ENCODE measurements around the gene KCNG4. TPM values are rescaled to one million over a fixed set of nuclear protein-coding genes. Genes with fewer than 3 reads are reported as not detected.

Gene KCNG4
- total RNA-seq, 2 donors from 2014 or later, result not detected

DNA sequence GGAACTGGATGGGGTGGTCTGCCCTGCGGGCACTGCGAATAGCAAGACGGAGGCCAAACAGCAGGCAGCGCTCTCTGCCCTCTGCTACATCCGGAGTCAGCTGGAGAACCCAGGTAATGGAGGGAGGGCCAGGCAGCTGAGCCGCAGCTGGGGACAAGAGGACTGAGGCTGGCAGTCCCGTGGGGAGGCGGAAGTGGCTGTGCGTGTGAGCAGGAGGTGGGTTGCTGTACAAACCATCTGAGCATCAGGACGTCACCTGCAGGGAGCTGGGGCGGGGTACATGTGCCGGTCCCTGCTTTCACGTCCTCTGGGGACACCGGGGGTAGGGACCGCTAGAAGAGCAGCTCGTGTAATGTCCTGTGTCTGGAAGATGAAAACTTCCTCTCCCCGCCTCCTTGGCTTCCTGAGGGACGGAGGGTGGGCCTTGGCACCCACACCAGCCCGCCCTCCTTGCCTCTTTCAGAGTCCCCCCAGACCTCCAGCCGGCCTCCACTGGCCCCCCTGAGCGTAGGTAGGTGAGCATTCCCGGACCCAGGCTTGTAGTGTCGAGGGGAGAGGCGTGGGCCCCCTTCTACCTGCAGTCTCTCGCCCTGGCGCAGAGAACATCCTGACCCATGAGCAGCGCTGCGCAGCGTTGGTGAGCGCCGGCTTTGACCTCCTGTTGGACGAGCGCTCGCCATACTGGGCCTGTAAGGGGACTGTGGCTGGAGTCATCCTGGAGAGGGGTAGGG lies 45.2 kb downstream of the KCNG4 start:
- no peak for DNase-seq (ENCODE audit: low spot score)
- Histone ChIP-seq H3K36me3 (no peaks in the 10 kb centered on the region), H3K4me3 (no peak overlapping the region), H3K9me3 (no peaks in the 10 kb centered on the region), H3K4me1 (ENCODE audit: control insufficient read depth in 1 of 2, low read depth in 2 of 2) (no peaks in the 10 kb centered on the region), H3K27me3 (replicated peaks; ENCODE audit: insufficient read depth) (no peaks in the 10 kb centered on the region), H3K27ac (no peak overlapping the region)
- TF ChIP-seq, protein P1, sequence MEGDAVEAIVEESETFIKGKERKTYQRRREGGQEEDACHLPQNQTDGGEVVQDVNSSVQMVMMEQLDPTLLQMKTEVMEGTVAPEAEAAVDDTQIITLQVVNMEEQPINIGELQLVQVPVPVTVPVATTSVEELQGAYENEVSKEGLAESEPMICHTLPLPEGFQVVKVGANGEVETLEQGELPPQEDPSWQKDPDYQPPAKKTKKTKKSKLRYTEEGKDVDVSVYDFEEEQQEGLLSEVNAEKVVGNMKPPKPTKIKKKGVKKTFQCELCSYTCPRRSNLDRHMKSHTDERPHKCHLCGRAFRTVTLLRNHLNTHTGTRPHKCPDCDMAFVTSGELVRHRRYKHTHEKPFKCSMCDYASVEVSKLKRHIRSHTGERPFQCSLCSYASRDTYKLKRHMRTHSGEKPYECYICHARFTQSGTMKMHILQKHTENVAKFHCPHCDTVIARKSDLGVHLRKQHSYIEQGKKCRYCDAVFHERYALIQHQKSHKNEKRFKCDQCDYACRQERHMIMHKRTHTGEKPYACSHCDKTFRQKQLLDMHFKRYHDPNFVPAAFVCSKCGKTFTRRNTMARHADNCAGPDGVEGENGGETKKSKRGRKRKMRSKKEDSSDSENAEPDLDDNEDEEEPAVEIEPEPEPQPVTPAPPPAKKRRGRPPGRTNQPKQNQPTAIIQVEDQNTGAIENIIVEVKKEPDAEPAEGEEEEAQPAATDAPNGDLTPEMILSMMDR (IDR thresholded peaks at IDR 0.05), result no peak
- ATAC-seq (ENCODE audit: insufficient number of reproducible peaks, low FRiP score, low read depth), result no peak

- Histone ChIP-seq H3K4me1 (ENCODE audit: control insufficient read depth in 1 of 2, low read depth in 2 of 2) (no peaks in the 10 kb centered on the region), H3K27ac (no peak overlapping the region), H3K27me3 (replicated peaks; ENCODE audit: insufficient read depth) (no peaks in the 10 kb centered on the region), H3K9me3 (no peaks in the 10 kb centered on the region), H3K4me3 (no peak overlapping the region), H3K36me3 (no peaks in the 10 kb centered on the region)
- no peak for ATAC-seq (ENCODE audit: insufficient number of reproducible peaks, low FRiP score, low read depth)
- TF ChIP-seq, protein P1 (IDR thresholded peaks at IDR 0.05), result no peak
- no peak for DNase-seq (ENCODE audit: low spot score)
Observed at GRCh38 chr16:84194018-84194417, 45.8 kb downstream of the KCNG4 start.

GRCh38 chr16:84193480-84193879 lies 46.3 kb downstream of the KCNG4 start:
- H3K4me3 ChIP-seq, result no peak overlapping the region
- H3K27me3 ChIP-seq (replicated peaks; ENCODE audit: insufficient read depth), result no peaks in the 10 kb centered on the region
- no peaks in the 10 kb centered on the region for H3K9me3 ChIP-seq
- ATAC-seq (ENCODE audit: insufficient number of reproducible peaks, low FRiP score, low read depth), result no peak
- H3K4me1 ChIP-seq (ENCODE audit: control insufficient read depth in 1 of 2, low read depth in 2 of 2), result no peaks in the 10 kb centered on the region
- no peaks in the 10 kb centered on the region for H3K36me3 ChIP-seq
- DNase-seq (ENCODE audit: low spot score), result no peak
- H3K27ac ChIP-seq, result no peak overlapping the region
- TF ChIP-seq, protein P1 (IDR thresholded peaks at IDR 0.05), result no peak

DNA sequence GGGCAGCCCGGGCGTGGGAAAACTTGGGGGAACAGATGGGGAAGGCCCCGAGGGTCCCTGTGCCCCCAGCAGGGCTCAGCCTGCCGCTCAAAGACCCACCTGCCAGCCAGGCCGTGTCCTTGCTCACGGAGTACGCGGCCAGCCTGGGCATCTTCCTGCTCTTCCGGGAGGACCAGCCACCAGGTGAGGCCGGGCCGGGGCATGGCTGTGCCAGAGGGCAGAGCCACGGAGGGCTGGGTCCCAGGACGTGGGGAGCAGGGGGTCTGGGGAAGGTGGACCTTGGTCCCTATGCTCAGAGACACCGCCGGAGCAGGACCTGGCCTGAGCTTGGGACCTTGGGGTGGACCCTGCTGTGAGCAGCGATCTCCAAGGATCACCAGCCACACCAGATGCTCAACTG lies 48.3 kb downstream of the KCNG4 start:
- Histone ChIP-seq H3K27me3 (replicated peaks; ENCODE audit: insufficient read depth) (no peaks in the 10 kb centered on the region), H3K27ac (no peak overlapping the region), H3K36me3 (no peaks in the 10 kb centered on the region), H3K4me3 (no peak overlapping the region), H3K9me3 (no peaks in the 10 kb centered on the region), H3K4me1 (ENCODE audit: control insufficient read depth in 1 of 2, low read depth in 2 of 2) (no peaks in the 10 kb centered on the region)
- TF ChIP-seq, protein P1 (IDR thresholded peaks at IDR 0.05), result no peak
- no peak for DNase-seq (ENCODE audit: low spot score)
- ATAC-seq (ENCODE audit: insufficient number of reproducible peaks, low FRiP score, low read depth), result no peak

DNA sequence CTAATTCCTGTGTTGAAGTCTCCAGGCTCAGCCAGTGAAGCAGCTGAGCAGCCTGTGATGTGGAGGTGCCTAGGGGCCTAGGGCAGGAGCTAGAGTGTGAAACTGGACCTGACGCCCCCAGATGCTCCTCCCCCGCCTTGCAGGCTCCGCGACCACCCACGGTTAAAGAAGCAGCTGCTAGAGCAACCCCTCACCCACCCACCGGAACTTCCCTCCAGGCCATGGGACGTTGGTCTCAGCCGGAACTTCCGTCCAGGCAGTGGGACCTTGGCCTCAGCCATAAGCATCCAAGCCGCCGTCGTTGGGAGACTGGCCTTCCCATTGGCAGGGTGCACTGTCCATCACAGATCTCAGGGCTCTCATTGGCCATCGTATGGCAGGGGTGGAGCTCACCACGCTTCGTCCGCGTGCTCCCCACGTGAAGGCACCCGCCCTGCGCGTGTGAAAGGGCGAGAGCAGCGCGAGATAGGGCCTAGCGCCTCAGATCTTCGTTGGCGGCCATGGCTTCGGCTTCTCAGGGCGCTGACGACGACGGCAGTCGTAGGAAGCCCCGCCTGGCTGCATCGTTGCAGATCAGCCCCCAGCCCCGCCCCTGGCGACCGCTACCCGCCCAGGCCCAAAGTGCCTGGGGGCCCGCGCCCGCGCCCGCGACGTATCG lies 49.0 kb downstream of the KCNG4 start, which contains the start of gene ADAD2:
Gene ADAD2 (plus strand): TSS at position 427 of the 658 bp plus-strand sequence. CDS start 74 bp downstream, at position 501.
- Histone ChIP-seq H3K9me3 (no peaks in the 10 kb centered on the region), H3K4me3 (no peak within 1 kb of the TSS), H3K36me3 (no peaks in the 10 kb centered on the region), H3K27me3 (replicated peaks; ENCODE audit: insufficient read depth) (no peaks in the 10 kb centered on the region), H3K4me1 (ENCODE audit: control insufficient read depth in 1 of 2, low read depth in 2 of 2) (peaks cover 4 to 5% of the 10 kb centered on the region in 2 donors), H3K27ac (no peak within 1 kb of the TSS)
- DNase-seq (ENCODE audit: low spot score) (no peak), ATAC-seq (ENCODE audit: insufficient number of reproducible peaks, low FRiP score, low read depth) (no peak)
- TF ChIP-seq, protein P1 (IDR thresholded peaks at IDR 0.05), result no peak
